Neutrophil (primary cell): ENCODE results near the gene JMJD6.

Experiments
- H3K27ac ChIP-seq: fragments of 200-600 bp; sonication (generic); 2 replicates; pipeline ENCODE4 v1.5.1; 2016; ENCODE audit warnings: mild to moderate bottlenecking, moderate library complexity
- H3K27me3 ChIP-seq: fragments of 200-600 bp; sonication (generic); 2 replicates; pipeline ENCODE4 v1.6.0; 2016; ENCODE audit warnings: mild to moderate bottlenecking
- H3K36me3 ChIP-seq: fragments of 200-600 bp; sonication (generic); 2 replicates; pipeline ENCODE4 v1.5.1; 2017
- H3K4me1 ChIP-seq, 2 experiments: fragments of 200-600 bp in 1 of 2; sonication (generic) in 1 of 2; 1 replicate in 1 of 2; 2 replicates in 1 of 2; pipeline versions ENCODE4 v1.5.1 to v1.6.1; 2013 to 2016; ENCODE audit warnings: low read depth in 1 of 2, low read length in 1 of 2, mild to moderate bottlenecking in 1 of 2, moderate library complexity in 1 of 2; ENCODE audit not compliant: control insufficient read depth in 1 of 2, insufficient read depth in 1 of 2
- H3K4me3 ChIP-seq, 2 experiments: fragments of 200-600 bp in 1 of 2; sonication (generic) in 1 of 2; 1 replicate in 1 of 2; 2 replicates in 1 of 2; pipeline ENCODE4 v1.5.1; 2013 to 2016; ENCODE audit warnings: low read depth in 1 of 2, low read length in 1 of 2, mild to moderate bottlenecking in 1 of 2, moderate library complexity in 1 of 2
- H3K9me3 ChIP-seq: fragments of 200-600 bp; sonication (generic); 2 replicates; pipeline ENCODE4 v1.5.1; 2016
- TF ChIP-seq, protein P1 (sequence below): fragments of 200-600 bp; sonication (generic); IDR thresholded peaks from 2 replicates; pipeline ENCODE4 v1.5.1; 2016; ENCODE audit warnings: antibody characterized with exemption

JMJD6 gene

DNA sequence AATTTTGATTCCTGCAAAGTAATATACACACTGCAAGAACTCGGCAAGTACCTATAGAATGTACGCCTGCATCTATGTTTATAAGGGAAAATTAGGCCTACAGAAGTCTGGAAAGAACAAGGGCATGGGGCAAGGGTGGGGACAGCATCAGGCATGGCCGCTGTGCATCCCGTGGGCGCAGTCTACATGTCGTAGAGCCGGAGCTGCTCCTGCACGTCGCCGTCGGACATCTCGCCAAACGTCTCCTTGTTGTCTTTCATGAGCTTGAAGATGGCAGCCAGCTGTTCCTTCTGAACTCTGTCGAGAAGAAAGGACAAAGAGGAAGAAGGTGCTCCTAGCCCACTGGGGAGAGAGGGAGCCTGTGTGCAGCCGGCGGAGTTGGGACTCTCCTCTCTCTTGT is 49.0 kb downstream of the JMJD6 start:
- Histone ChIP-seq H3K27me3 (no peaks in the 10 kb centered on the region), H3K4me1 (peaks cover 8 to 14% of the 10 kb centered on the region in 2 experiments), H3K9me3 (no peaks in the 10 kb centered on the region), H3K36me3 (no peaks in the 10 kb centered on the region), H3K4me3 (no peak overlapping the region), H3K27ac (no peak overlapping the region)
- TF ChIP-seq, protein P1, sequence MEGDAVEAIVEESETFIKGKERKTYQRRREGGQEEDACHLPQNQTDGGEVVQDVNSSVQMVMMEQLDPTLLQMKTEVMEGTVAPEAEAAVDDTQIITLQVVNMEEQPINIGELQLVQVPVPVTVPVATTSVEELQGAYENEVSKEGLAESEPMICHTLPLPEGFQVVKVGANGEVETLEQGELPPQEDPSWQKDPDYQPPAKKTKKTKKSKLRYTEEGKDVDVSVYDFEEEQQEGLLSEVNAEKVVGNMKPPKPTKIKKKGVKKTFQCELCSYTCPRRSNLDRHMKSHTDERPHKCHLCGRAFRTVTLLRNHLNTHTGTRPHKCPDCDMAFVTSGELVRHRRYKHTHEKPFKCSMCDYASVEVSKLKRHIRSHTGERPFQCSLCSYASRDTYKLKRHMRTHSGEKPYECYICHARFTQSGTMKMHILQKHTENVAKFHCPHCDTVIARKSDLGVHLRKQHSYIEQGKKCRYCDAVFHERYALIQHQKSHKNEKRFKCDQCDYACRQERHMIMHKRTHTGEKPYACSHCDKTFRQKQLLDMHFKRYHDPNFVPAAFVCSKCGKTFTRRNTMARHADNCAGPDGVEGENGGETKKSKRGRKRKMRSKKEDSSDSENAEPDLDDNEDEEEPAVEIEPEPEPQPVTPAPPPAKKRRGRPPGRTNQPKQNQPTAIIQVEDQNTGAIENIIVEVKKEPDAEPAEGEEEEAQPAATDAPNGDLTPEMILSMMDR, result no peak

DNA sequence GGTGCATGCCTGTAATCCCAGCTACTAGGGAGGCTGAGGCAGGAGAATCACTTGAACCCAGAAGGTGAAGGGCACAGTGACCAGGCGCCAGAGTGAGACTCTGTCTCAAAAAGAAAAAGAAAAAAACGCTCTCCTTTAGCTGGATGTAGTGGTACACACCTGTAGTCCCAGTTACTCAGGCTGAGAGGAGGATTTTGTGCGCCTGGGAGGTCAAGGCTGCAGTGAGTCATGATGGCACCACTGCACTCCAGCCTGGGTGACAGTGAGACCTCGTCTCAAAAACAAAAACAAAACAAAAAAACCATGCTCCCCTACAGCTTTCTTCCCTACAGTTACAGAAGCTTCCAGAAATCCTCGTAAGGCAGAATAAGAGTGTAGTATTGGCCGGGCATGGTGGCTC is 49.8 kb downstream of the JMJD6 start:
- H3K4me1 ChIP-seq, result peaks cover 13 to 19% of the 10 kb centered on the region in 2 experiments
- no peaks in the 10 kb centered on the region for H3K36me3 ChIP-seq
- H3K27me3 ChIP-seq, result no peaks in the 10 kb centered on the region
- TF ChIP-seq, protein P1, result no peak
- no peak overlapping the region for H3K27ac ChIP-seq
- H3K4me3 ChIP-seq, result no peak overlapping the region
- H3K9me3 ChIP-seq, result no peaks in the 10 kb centered on the region

DNA sequence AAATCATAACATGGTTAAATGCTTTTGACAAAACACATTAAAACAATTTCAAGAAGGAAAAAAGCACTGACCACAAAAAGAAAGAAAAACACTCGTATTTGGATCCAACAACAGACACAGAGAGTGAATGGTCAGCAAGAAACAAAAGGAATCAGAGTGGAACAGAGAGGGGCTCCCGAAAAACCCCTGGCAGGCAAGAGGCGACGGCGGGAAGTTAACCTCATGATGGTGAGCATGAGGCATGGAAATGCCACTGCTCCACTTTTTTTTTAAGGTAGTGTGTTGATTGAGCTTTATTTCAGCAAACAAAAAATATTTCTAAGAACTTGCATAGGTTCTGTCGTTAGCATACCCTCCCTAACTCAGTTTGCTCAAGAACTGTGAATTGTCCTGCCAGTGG is 50.8 kb downstream of the JMJD6 start:
- H3K9me3 ChIP-seq, result no peaks in the 10 kb centered on the region
- no peaks in the 10 kb centered on the region for H3K36me3 ChIP-seq
- TF ChIP-seq, protein P1, result no peak
- H3K27me3 ChIP-seq, result no peaks in the 10 kb centered on the region
- no peak overlapping the region for H3K4me3 ChIP-seq
- peaks cover 21 to 28% of the 10 kb centered on the region in 2 experiments for H3K4me1 ChIP-seq
- H3K27ac ChIP-seq, result no peak overlapping the region

DNA sequence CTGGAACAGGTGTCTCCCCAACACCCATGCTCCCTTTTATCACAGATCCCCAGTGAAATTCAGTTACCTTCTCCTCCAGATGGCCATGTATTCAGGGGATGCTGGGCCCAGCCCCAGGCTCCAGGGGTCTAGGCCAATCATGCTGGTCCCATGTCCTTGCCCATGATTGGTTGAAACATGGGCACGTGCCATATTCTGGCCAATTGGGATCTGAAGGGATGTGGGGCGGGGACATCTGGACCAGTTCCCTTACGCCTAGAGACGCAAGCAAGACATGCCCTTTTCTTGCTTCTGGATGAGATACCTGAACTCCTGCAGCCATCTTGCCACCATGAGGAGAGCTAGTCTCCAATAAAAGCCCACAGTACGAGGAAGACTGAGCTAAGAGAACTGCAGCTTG is 51.8 kb downstream of the JMJD6 start:
- H3K9me3 ChIP-seq, result no peaks in the 10 kb centered on the region
- H3K27ac ChIP-seq, result no peak overlapping the region
- no peaks in the 10 kb centered on the region for H3K27me3 ChIP-seq
- H3K4me3 ChIP-seq, result no peak overlapping the region
- no peaks in the 10 kb centered on the region for H3K36me3 ChIP-seq
- TF ChIP-seq, protein P1, result no peak
- peaks cover 21 to 30% of the 10 kb centered on the region in 2 experiments for H3K4me1 ChIP-seq

DNA sequence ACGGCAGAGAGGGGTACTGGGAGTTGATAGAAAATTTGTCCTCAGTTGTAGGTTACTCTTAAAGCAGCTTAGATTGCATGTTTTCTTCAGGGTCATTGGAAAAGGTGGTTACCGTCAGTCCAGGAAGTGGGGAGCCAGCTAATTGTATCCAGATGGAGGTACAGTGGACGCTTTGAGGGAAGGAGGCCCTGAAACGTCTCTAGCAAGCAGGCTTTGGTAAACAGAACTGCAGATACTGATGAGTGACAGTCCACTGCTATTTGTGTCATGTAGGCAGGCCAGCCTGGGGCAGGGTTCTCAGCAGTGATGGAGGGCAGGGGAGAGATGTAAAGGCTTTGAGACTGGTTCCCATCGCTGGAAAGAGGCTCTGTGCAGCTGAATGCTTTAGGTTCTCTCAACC is 52.7 kb downstream of the JMJD6 start:
- H3K27ac ChIP-seq, result no peak overlapping the region
- H3K4me1 ChIP-seq, result peaks cover 15 to 22% of the 10 kb centered on the region in 2 experiments
- H3K9me3 ChIP-seq, result no peaks in the 10 kb centered on the region
- H3K27me3 ChIP-seq, result no peaks in the 10 kb centered on the region
- no peaks in the 10 kb centered on the region for H3K36me3 ChIP-seq
- TF ChIP-seq, protein P1, result no peak
- no peak overlapping the region for H3K4me3 ChIP-seq

DNA sequence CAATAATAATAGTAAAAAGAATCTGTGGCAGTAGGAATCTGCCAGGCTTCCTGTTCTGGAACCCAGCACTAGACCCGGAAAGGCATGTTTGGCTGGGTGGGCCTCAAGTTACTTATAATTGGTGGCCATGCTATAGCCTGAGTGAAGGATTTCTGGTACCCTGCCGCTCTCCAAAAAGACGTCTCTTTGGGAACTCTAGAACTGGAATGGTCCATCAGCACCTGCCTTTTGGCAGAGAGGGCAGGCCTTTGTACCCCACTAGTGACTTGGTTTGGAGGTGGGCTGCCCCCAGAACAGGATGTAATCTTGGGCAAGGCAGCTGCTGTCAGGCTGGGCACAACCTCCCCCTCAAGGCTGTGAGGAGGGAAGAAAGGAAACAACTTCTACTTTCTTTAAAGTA is 53.5 kb downstream of the JMJD6 start:
- H3K27me3 ChIP-seq, result no peaks in the 10 kb centered on the region
- H3K4me1 ChIP-seq, result peaks cover 14 to 19% of the 10 kb centered on the region in 2 experiments
- no peak overlapping the region for H3K27ac ChIP-seq
- TF ChIP-seq, protein P1, result no peak
- no peak overlapping the region for H3K4me3 ChIP-seq
- no peaks in the 10 kb centered on the region for H3K36me3 ChIP-seq
- no peaks in the 10 kb centered on the region for H3K9me3 ChIP-seq
